ENCODE measurements around the gene RBM7. TPM values are rescaled to one million over a fixed set of nuclear protein-coding genes. Genes with fewer than 3 reads are reported as not detected.

Gene RBM7
- total RNA-seq, 1 experiment from 2014 or later = 41.1 TPM

- Histone ChIP-seq H3K4me1 (ENCODE audit: insufficient read depth, low read length, poor library complexity, severe bottlenecking) (no peaks in the 10 kb centered on the region), H3K4me3 (ENCODE audit: low read depth, low read length, poor library complexity, severe bottlenecking) (no peak overlapping the region), H3K36me3 (ENCODE audit: insufficient read depth, low read length, poor library complexity, severe bottlenecking) (no peaks in the 10 kb centered on the region), H3K9me3 (ENCODE audit: low read depth, low read length, poor library complexity, severe bottlenecking) (no peaks in the 10 kb centered on the region), H3K27ac (ENCODE audit: low read depth, low read length, poor library complexity, severe bottlenecking) (no peak overlapping the region), H3K27me3 (replicated peaks; ENCODE audit: insufficient read depth, low read depth, low read length, poor library complexity) (no peaks in the 10 kb centered on the region)
- no peak for TF ChIP-seq CTCF (conservative IDR thresholded peaks at IDR 0.05; ENCODE audit: low read depth, low read length)
- TF ChIP-seq EZH2 (IDR thresholded peaks at IDR 0.05; ENCODE audit: borderline replicate concordance, low read depth, low read length, poor library complexity, severe bottlenecking) = no peak
- intact Hi-C loops (cut with micrococcal nuclease; ENCODE audit: unreplicated experiment) = no loop called here
- BruUV-seq (replicated peaks) = no TSS peak
- ChIA-PET POLR2A (ENCODE audit: low non-redundant PET) (no interaction called here), CTCF (no interaction called here)
- DNase-seq (ENCODE audit: low spot score) = no peak
Measured at GRCh38 chr11:114432893-114433292, 32.4 kb downstream of the RBM7 start.

GRCh38 chr11:114433376-114433775 is 32.9 kb downstream of the RBM7 start:
- ChIA-PET POLR2A (ENCODE audit: low non-redundant PET) (no interaction called here), CTCF (no interaction called here)
- H3K4me1 ChIP-seq (ENCODE audit: insufficient read depth, low read length, poor library complexity, severe bottlenecking) = no peaks in the 10 kb centered on the region
- TF ChIP-seq EZH2 (IDR thresholded peaks at IDR 0.05; ENCODE audit: borderline replicate concordance, low read depth, low read length, poor library complexity, severe bottlenecking) = no peak
- TF ChIP-seq CTCF (conservative IDR thresholded peaks at IDR 0.05; ENCODE audit: low read depth, low read length) = no peak
- no peaks in the 10 kb centered on the region for H3K9me3 ChIP-seq (ENCODE audit: low read depth, low read length, poor library complexity, severe bottlenecking)
- no TSS peak for BruUV-seq (replicated peaks)
- H3K27ac ChIP-seq (ENCODE audit: low read depth, low read length, poor library complexity, severe bottlenecking) = no peak overlapping the region
- H3K27me3 ChIP-seq (replicated peaks; ENCODE audit: insufficient read depth, low read depth, low read length, poor library complexity) = no peaks in the 10 kb centered on the region
- no peak overlapping the region for H3K4me3 ChIP-seq (ENCODE audit: low read depth, low read length, poor library complexity, severe bottlenecking)
- intact Hi-C loops (cut with micrococcal nuclease; ENCODE audit: unreplicated experiment) = no loop called here
- no peak for DNase-seq (ENCODE audit: low spot score)
- no peaks in the 10 kb centered on the region for H3K36me3 ChIP-seq (ENCODE audit: insufficient read depth, low read length, poor library complexity, severe bottlenecking)

GRCh38 chr11:114438303-114438702 is 37.8 kb downstream of the RBM7 start:
- Histone ChIP-seq H3K4me1 (ENCODE audit: insufficient read depth, low read length, poor library complexity, severe bottlenecking) (peaks cover 3% of the 10 kb centered on the region), H3K27me3 (replicated peaks; ENCODE audit: insufficient read depth, low read depth, low read length, poor library complexity) (no peaks in the 10 kb centered on the region), H3K9me3 (ENCODE audit: low read depth, low read length, poor library complexity, severe bottlenecking) (no peaks in the 10 kb centered on the region), H3K27ac (ENCODE audit: low read depth, low read length, poor library complexity, severe bottlenecking) (no peak overlapping the region), H3K4me3 (ENCODE audit: low read depth, low read length, poor library complexity, severe bottlenecking) (no peak overlapping the region), H3K36me3 (ENCODE audit: insufficient read depth, low read length, poor library complexity, severe bottlenecking) (no peaks in the 10 kb centered on the region)
- TF ChIP-seq EZH2 (IDR thresholded peaks at IDR 0.05; ENCODE audit: borderline replicate concordance, low read depth, low read length, poor library complexity, severe bottlenecking) (no peak), CTCF (conservative IDR thresholded peaks at IDR 0.05; ENCODE audit: low read depth, low read length) (no peak)
- intact Hi-C loops (cut with micrococcal nuclease; ENCODE audit: unreplicated experiment) = loop anchor here (5.0 kb wide), 1 partner anchor 36 kb away; the partner anchor contains the start of genes C11orf71 and RBM7
- no TSS peak for BruUV-seq (replicated peaks)
- no peak for DNase-seq (ENCODE audit: low spot score)
- POLR2A ChIA-PET (ENCODE audit: low non-redundant PET) = no interaction called here
- CTCF ChIA-PET = no interaction called here
